ENCODE measurements around the gene MINPP1. TPM values are rescaled to one million over a fixed set of nuclear protein-coding genes. Genes with fewer than 3 reads are reported as not detected.

Gene MINPP1
- total and polyA plus RNA-seq, 2 of the 13 experiments (the other 11 are each of a cell fraction or from before 2014, with no cell fraction given), result 19.2 to 53.7 TPM

GRCh38 chr10:87550741-87551140 lies 46.0 kb downstream of the MINPP1 start:
- ATAC-seq (no peak), DNase-seq (ENCODE audit: low spot score) (no peak), FAIRE-seq (no peak)
- Histone ChIP-seq H3K4me1 (ENCODE audit: insufficient read depth, low read length) (no peaks in the 10 kb centered on the region), H3K4me2 (ENCODE audit: low read depth, low read length) (no peak overlapping the region), H3K36me3 (replicated peaks in 1 of 2; ENCODE audit: control insufficient read depth in 1 of 2, insufficient read depth in 2 of 2, low read length in 2 of 2) (peaks cover 2 to 24% of the 10 kb centered on the region in 2 experiments; a peak in 4 of 5 replicates), H3K27ac (ENCODE audit: extremely low read length, insufficient read depth, low read length) (no peak overlapping the region), H3K79me2 (ENCODE audit: insufficient read depth, low read length) (no peaks in the 10 kb centered on the region), H2AFZ (ENCODE audit: low read length) (no peak overlapping the region), H3K27me3 (ENCODE audit: control insufficient read depth in 1 of 2, insufficient read depth in 2 of 2, low read length in 2 of 2) (no peaks in the 10 kb centered on the region), H3K9ac (ENCODE audit: insufficient read depth, low read depth, low read length) (no peak overlapping the region), H3K9me3 (ENCODE audit: low read length) (no peaks in the 10 kb centered on the region), H3K4me3 (replicated peaks in 1 of 3; ENCODE audit: insufficient read depth in 1 of 3, low read depth in 2 of 3, low read length in 3 of 3) (no peak overlapping the region), H4K20me1 (ENCODE audit: insufficient read depth, low read length) (no peaks in the 10 kb centered on the region)
- in situ Hi-C loops (cut with HindIII; ENCODE audit: extremely low pct_ligation_motif_present, low pct_unique_long_range_greater_than_20kb) (no loop called here), intact Hi-C loops (cut with micrococcal nuclease; ENCODE audit: unreplicated experiment) (no loop called here)
- POLR2A ChIA-PET, result no interaction called here
- BruUV-seq (replicated peaks), result no TSS peak
- 92% methylated on average over 2 of the region's 2 CpGs for WGBS (ENCODE audit: low lambda C conversion rate)
- TF ChIP-seq ATF1 (CRISPR knock-in tag; IDR thresholded peaks at IDR 0.05), result no peak
- TF ChIP-seq SOX6 (IDR thresholded peaks at IDR 0.05), result no peak
- no peak for TF ChIP-seq SOX6 (CRISPR knock-in tag; IDR thresholded peaks at IDR 0.05)
- TF ChIP-seq ZNF512B (CRISPR knock-in tag; IDR thresholded peaks at IDR 0.05; ENCODE audit: borderline replicate concordance), result no peak
- TF ChIP-seq RFXAP (CRISPR knock-in tag; IDR thresholded peaks at IDR 0.05; ENCODE audit: borderline replicate concordance), result no peak
- TF ChIP-seq, protein P1, sequence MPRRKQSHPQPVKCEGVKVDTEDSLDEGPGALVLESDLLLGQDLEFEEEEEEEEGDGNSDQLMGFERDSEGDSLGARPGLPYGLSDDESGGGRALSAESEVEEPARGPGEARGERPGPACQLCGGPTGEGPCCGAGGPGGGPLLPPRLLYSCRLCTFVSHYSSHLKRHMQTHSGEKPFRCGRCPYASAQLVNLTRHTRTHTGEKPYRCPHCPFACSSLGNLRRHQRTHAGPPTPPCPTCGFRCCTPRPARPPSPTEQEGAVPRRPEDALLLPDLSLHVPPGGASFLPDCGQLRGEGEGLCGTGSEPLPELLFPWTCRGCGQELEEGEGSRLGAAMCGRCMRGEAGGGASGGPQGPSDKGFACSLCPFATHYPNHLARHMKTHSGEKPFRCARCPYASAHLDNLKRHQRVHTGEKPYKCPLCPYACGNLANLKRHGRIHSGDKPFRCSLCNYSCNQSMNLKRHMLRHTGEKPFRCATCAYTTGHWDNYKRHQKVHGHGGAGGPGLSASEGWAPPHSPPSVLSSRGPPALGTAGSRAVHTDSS (CRISPR knock-in tag; conservative IDR thresholded peaks at IDR 0.05), result no peak
- TF ChIP-seq KDM5B (CRISPR knock-in tag; IDR thresholded peaks at IDR 0.05; ENCODE audit: borderline replicate concordance), result no peak
- TF ChIP-seq NFE2L2 (IDR thresholded peaks at IDR 0.05; ENCODE audit: low read length), result no peak
- no peak for TF ChIP-seq ZNF781 (CRISPR knock-in tag; IDR thresholded peaks at IDR 0.05; ENCODE audit: borderline replicate concordance, not compliant biosample characterization)
- no peak for TF ChIP-seq JARID2 (CRISPR knock-in tag; IDR thresholded peaks at IDR 0.05; ENCODE audit: insufficient replicate concordance)
- TF ChIP-seq KLF9 (CRISPR knock-in tag; IDR thresholded peaks at IDR 0.05; ENCODE audit: low read depth), result no peak
- TF ChIP-seq FOXC1 (CRISPR knock-in tag; IDR thresholded peaks at IDR 0.05; ENCODE audit: borderline replicate concordance), result no peak
- TF ChIP-seq ZXDC (CRISPR knock-in tag; IDR thresholded peaks at IDR 0.05), result no peak
- CTCF ChIA-PET (ENCODE audit: low intra/inter-chr PET ratio, low total read pairs), result no interaction called here

All from HepG2 (cell line).